Bronchial epithelial cell (primary cell): ENCODE results near the gene NHEJ1. TPM values are rescaled to one million over a fixed set of nuclear protein-coding genes. Genes with fewer than 3 reads are reported as not detected.

ENCODE experiments used
- DNase-seq: peaks from one replicate; pipeline ENCODE4 v3.0.0-alpha.2; 2010; ENCODE audit warnings: low read depth
- FAIRE-seq: peaks from 2 replicates; lab custom pipeline; 2011; peaks lifted over from hg19 to GRCh38; lab: Jason Lieb, UNC
- H3K27me3 ChIP-seq: 2 replicates; pipeline ENCODE4 v1.5.1; 2011; ENCODE audit warnings: low read length; ENCODE audit not compliant: control insufficient read depth, insufficient read depth
- H3K36me3 ChIP-seq: 2 replicates; pipeline ENCODE4 v1.5.1; 2011; ENCODE audit warnings: low read length; ENCODE audit not compliant: control insufficient read depth, insufficient read depth
- H3K4me3 ChIP-seq: 2 replicates; pipeline ENCODE4 v1.5.1; 2011; ENCODE audit warnings: mild to moderate bottlenecking, low read depth, low read length, control low read depth
- CTCF ChIP-seq: IDR thresholded peaks from 2 replicates; pipeline ENCODE4 v1.5.1; 2011; ENCODE audit warnings: mild to moderate bottlenecking, moderate library complexity, low read length, control low read depth, inconsistent platforms; ENCODE audit not compliant: insufficient read depth, severe bottlenecking
- total RNA-seq: library from RNA; depleted of rRNA; stranded (reverse); fragments of >200 nt; gene quantifications from 2 replicates; pipeline ENCODE4 v1.2.1, GENCODE V29; 2014

The NHEJ1 gene
- total RNA-seq, 1 donor from 2014 or later, result 22.1 TPM

GRCh38 chr2:219199470-219200211 is 39.0 kb upstream of the NHEJ1 start:
- TF ChIP-seq CTCF, result no peak
- DNase-seq, result no peak
- no peak for FAIRE-seq
- Histone ChIP-seq H3K36me3 (no peaks in the 10 kb centered on the region), H3K27me3 (no peaks in the 10 kb centered on the region), H3K4me3 (no peak overlapping the region)

GRCh38 chr2:219198974-219199373 is 38.4 kb upstream of the NHEJ1 start:
- Histone ChIP-seq H3K36me3 (no peaks in the 10 kb centered on the region), H3K27me3 (no peaks in the 10 kb centered on the region), H3K4me3 (no peak overlapping the region)
- no peak for DNase-seq
- no peak for FAIRE-seq
- no peak for TF ChIP-seq CTCF

- FAIRE-seq, result no peak
- TF ChIP-seq CTCF, result no peak
- Histone ChIP-seq H3K4me3 (no peak overlapping the region), H3K27me3 (no peaks in the 10 kb centered on the region), H3K36me3 (no peaks in the 10 kb centered on the region)
- DNase-seq, result no peak
Observed at GRCh38 chr2:219197388-219197787, 36.8 kb upstream of the NHEJ1 start.

- DNase-seq (no peak), FAIRE-seq (no peak)
- no peaks in the 10 kb centered on the region for H3K27me3 ChIP-seq
- TF ChIP-seq CTCF, result no peak
- no peak overlapping the region for H3K4me3 ChIP-seq
- H3K36me3 ChIP-seq, result peaks cover 16% of the 10 kb centered on the region
Observed at GRCh38 chr2:219186754-219187456, 26.3 kb upstream of the NHEJ1 start.

GRCh38 chr2:219184121-219184520 is 23.5 kb upstream of the NHEJ1 start:
- Histone ChIP-seq H3K36me3 (peaks cover 30% of the 10 kb centered on the region), H3K27me3 (no peaks in the 10 kb centered on the region), H3K4me3 (no peak overlapping the region)
- TF ChIP-seq CTCF, result no peak
- FAIRE-seq (no peak), DNase-seq (no peak)
